ENCODE results near the gene NDUFS4.

The NDUFS4 gene

GRCh38 chr5:53677632-53678031 lies 117.2 kb downstream of the NDUFS4 start:
- TF ChIP-seq GATA3 (IDR thresholded peaks at IDR 0.05; ENCODE audit: low read depth, low read length), result no peak
- TF ChIP-seq GATA2 (IDR thresholded peaks at IDR 0.05; ENCODE audit: low read depth, low read length), result no peak

- TF ChIP-seq GATA3 (IDR thresholded peaks at IDR 0.05; ENCODE audit: low read depth, low read length) (no peak), GATA2 (IDR thresholded peaks at IDR 0.05; ENCODE audit: low read depth, low read length) (no peak)
Observed at GRCh38 chr5:53678981-53679660, 118.7 kb downstream of the NDUFS4 start.

- no peak for TF ChIP-seq GATA2 (IDR thresholded peaks at IDR 0.05; ENCODE audit: low read depth, low read length)
- TF ChIP-seq GATA3 (IDR thresholded peaks at IDR 0.05; ENCODE audit: low read depth, low read length), result no peak
Observed at GRCh38 chr5:53681079-53681478, 120.6 kb downstream of the NDUFS4 start.

GRCh38 chr5:53691014-53691413 lies 130.6 kb downstream of the NDUFS4 start:
- TF ChIP-seq GATA3 (IDR thresholded peaks at IDR 0.05; ENCODE audit: low read depth, low read length) (no peak), GATA2 (IDR thresholded peaks at IDR 0.05; ENCODE audit: low read depth, low read length) (no peak)

- TF ChIP-seq GATA2 (IDR thresholded peaks at IDR 0.05; ENCODE audit: low read depth, low read length), result no peak
- TF ChIP-seq GATA3 (IDR thresholded peaks at IDR 0.05; ENCODE audit: low read depth, low read length), result no peak
Observed at GRCh38 chr5:53694520-53695022, 134.1 kb downstream of the NDUFS4 start.

GRCh38 chr5:53712327-53712726 lies 151.9 kb downstream of the NDUFS4 start:
- TF ChIP-seq GATA3 (IDR thresholded peaks at IDR 0.05; ENCODE audit: low read depth, low read length), result no peak
- TF ChIP-seq GATA2 (IDR thresholded peaks at IDR 0.05; ENCODE audit: low read depth, low read length), result no peak

- TF ChIP-seq GATA3 (IDR thresholded peaks at IDR 0.05; ENCODE audit: low read depth, low read length), result no peak
- TF ChIP-seq GATA2 (IDR thresholded peaks at IDR 0.05; ENCODE audit: low read depth, low read length), result no peak
Observed at GRCh38 chr5:53713978-53714666, 153.7 kb downstream of the NDUFS4 start.

- no peak for TF ChIP-seq GATA3 (IDR thresholded peaks at IDR 0.05; ENCODE audit: low read depth, low read length)
Observed at GRCh38 chr5:53714667-53715010, 154.2 kb downstream of the NDUFS4 start.

- no peak for TF ChIP-seq GATA2 (IDR thresholded peaks at IDR 0.05; ENCODE audit: low read depth, low read length)
- TF ChIP-seq GATA3 (IDR thresholded peaks at IDR 0.05; ENCODE audit: low read depth, low read length), result no peak
Observed at GRCh38 chr5:53726121-53726520, 165.7 kb downstream of the NDUFS4 start.

GRCh38 chr5:53730943-53731342 lies 170.5 kb downstream of the NDUFS4 start:
- no peak for TF ChIP-seq GATA2 (IDR thresholded peaks at IDR 0.05; ENCODE audit: low read depth, low read length)
- TF ChIP-seq GATA3 (IDR thresholded peaks at IDR 0.05; ENCODE audit: low read depth, low read length), result no peak
